Prostate gland (tissue), 2 donors: ENCODE results near the gene ARHGEF40.

Experiments used
- CTCF ChIP-seq, 4 experiments: fragments of 200-600 bp in 2 of 4; fragments of 450-650 bp in 2 of 4; sonication (generic) in 2 of 4; IDR thresholded peaks; 1 replicate in 3 of 4; 2 replicates in 1 of 4; pipeline ENCODE4 v1.5.1; 2016 to 2019; ENCODE audit warnings: antibody characterized with exemption in 4 of 4, mild to moderate bottlenecking in 2 of 4, moderate library complexity in 2 of 4
- POLR2A ChIP-seq: fragments of 450-650 bp; IDR thresholded peaks from one replicate; pipeline ENCODE4 v1.6.1; 2016; ENCODE audit warnings: antibody characterized with exemption, mild to moderate bottlenecking

- TF ChIP-seq CTCF (IDR thresholded peaks at IDR 0.05) (no peak), POLR2A (no peak)
Observed at GRCh38 chr14:21123429-21123828, 53.3 kb downstream of the ARHGEF40 start.
